Cardiac muscle cell (in vitro differentiated cells and primary cell): ENCODE data around the gene IPO11. TPM values are rescaled to one million over a fixed set of nuclear protein-coding genes. Genes with fewer than 3 reads are reported as not detected.

Experiments used
- DNase-seq, 2 donors: peaks; one replicate each; pipeline versions ENCODE4 v3.0.0 to v3.0.0-alpha.2; 2010 to 2017; ENCODE audit warnings: low read depth in 1 of 2, low spot score in 1 of 2
- H3K27ac ChIP-seq: fragments of 200-600 bp; sonication (generic); 2 replicates; pipeline ENCODE4 v1.5.1; 2016
- H3K27me3 ChIP-seq: fragments of 200-600 bp; sonication (generic); 2 replicates; pipeline ENCODE4 v1.6.0; 2016; ENCODE audit warnings: control low read depth
- H3K36me3 ChIP-seq: fragments of 200-600 bp; sonication (generic); 2 replicates; pipeline ENCODE4 v1.5.1; 2016; ENCODE audit warnings: control low read depth
- H3K4me1 ChIP-seq: fragments of 200-600 bp; sonication (generic); 2 replicates; pipeline ENCODE4 v1.8.1; 2017; ENCODE audit warnings: low read depth, mild to moderate bottlenecking, mixed run types
- H3K4me3 ChIP-seq: fragments of 200-600 bp; sonication (generic); 2 replicates; pipeline ENCODE4 v1.5.1; 2016; ENCODE audit warnings: mild to moderate bottlenecking
- H3K9me3 ChIP-seq: fragments of 200-600 bp; sonication (generic); 2 replicates; pipeline ENCODE4 v1.5.1; 2017; ENCODE audit warnings: low read depth, mild to moderate bottlenecking, control low read depth
- CTCF ChIP-seq: IDR thresholded peaks from 2 replicates; pipeline ENCODE4 v1.5.1; 2012; ENCODE audit warnings: low read depth, mild to moderate bottlenecking, low read length
- polyA plus RNA-seq: library from polyadenylated mRNA; unstranded; fragments of >200 nt; fragmentation: Nextera tagmentation; extraction: Ambion mirVana; gene quantifications from 2 replicates; pipeline ENCODE4 v1.2.1, GENCODE V29; 2016
- total RNA-seq: library from RNA; depleted of rRNA; stranded (reverse); fragments of >200 nt; gene quantifications from 2 replicates; pipeline ENCODE4 v1.2.3, GENCODE V29; 2016

The IPO11 gene
- total RNA-seq (7.9 and 11.6 TPM in 2 replicates), polyA plus RNA-seq (14.0 and 17.9 TPM in 2 replicates)

GRCh38 chr5:62412549-62413329 is at the start of gene IPO11:
TSS of gene IPO11 (plus strand) at chr5:62412763. CDS start at chr5:62437280, 24,517 bp downstream.
- peak within 1 kb of the TSS; percentile 97 for H3K4me3 ChIP-seq
- no peaks in the 10 kb centered on the region for H3K27me3 ChIP-seq
- TF ChIP-seq CTCF: no peak
- no peaks in the 10 kb centered on the region for H3K9me3 ChIP-seq
- peaks cover 11% of the 10 kb centered on the region for H3K4me1 ChIP-seq
- peak within 1 kb of the TSS; percentile 91 for H3K27ac ChIP-seq
- peak; percentile 99 for DNase-seq
- no peaks in the 10 kb centered on the region for H3K36me3 ChIP-seq

GRCh38 chr5:62369039-62369438 is 43.5 kb upstream of the IPO11 start:
- Histone ChIP-seq H3K9me3 (no peaks in the 10 kb centered on the region), H3K36me3 (peaks cover 34% of the 10 kb centered on the region), H3K4me3 (no peak overlapping the region), H3K27ac (no peak overlapping the region), H3K4me1 (no peaks in the 10 kb centered on the region), H3K27me3 (no peaks in the 10 kb centered on the region)
- DNase-seq: no peak
- TF ChIP-seq CTCF: no peak

- Histone ChIP-seq H3K4me1 (no peaks in the 10 kb centered on the region), H3K27me3 (no peaks in the 10 kb centered on the region), H3K36me3 (peaks cover 26% of the 10 kb centered on the region), H3K9me3 (no peaks in the 10 kb centered on the region), H3K27ac (no peak overlapping the region), H3K4me3 (no peak overlapping the region)
- TF ChIP-seq CTCF: no peak
- DNase-seq: no peak
Observed at GRCh38 chr5:62371409-62371808, 41.2 kb upstream of the IPO11 start.

GRCh38 chr5:62372600-62372999 is 40.0 kb upstream of the IPO11 start:
- Histone ChIP-seq H3K36me3 (peaks cover 31% of the 10 kb centered on the region), H3K27ac (no peak overlapping the region), H3K9me3 (no peaks in the 10 kb centered on the region), H3K4me3 (no peak overlapping the region), H3K27me3 (no peaks in the 10 kb centered on the region), H3K4me1 (no peaks in the 10 kb centered on the region)
- TF ChIP-seq CTCF: no peak
- DNase-seq: no peak

GRCh38 chr5:62373382-62373781 is 39.2 kb upstream of the IPO11 start:
- peaks cover 39% of the 10 kb centered on the region for H3K36me3 ChIP-seq
- H3K27me3 ChIP-seq: no peaks in the 10 kb centered on the region
- DNase-seq: no peak
- H3K27ac ChIP-seq: no peak overlapping the region
- no peak for TF ChIP-seq CTCF
- H3K4me1 ChIP-seq: no peaks in the 10 kb centered on the region
- H3K9me3 ChIP-seq: no peaks in the 10 kb centered on the region
- H3K4me3 ChIP-seq: no peak overlapping the region
